ENCODE measurements around the gene JAKMIP2. TPM values are rescaled to one million over a fixed set of nuclear protein-coding genes. Genes with fewer than 3 reads are reported as not detected.

Gene JAKMIP2
- total RNA-seq, result not detected in 2 replicates

DNA sequence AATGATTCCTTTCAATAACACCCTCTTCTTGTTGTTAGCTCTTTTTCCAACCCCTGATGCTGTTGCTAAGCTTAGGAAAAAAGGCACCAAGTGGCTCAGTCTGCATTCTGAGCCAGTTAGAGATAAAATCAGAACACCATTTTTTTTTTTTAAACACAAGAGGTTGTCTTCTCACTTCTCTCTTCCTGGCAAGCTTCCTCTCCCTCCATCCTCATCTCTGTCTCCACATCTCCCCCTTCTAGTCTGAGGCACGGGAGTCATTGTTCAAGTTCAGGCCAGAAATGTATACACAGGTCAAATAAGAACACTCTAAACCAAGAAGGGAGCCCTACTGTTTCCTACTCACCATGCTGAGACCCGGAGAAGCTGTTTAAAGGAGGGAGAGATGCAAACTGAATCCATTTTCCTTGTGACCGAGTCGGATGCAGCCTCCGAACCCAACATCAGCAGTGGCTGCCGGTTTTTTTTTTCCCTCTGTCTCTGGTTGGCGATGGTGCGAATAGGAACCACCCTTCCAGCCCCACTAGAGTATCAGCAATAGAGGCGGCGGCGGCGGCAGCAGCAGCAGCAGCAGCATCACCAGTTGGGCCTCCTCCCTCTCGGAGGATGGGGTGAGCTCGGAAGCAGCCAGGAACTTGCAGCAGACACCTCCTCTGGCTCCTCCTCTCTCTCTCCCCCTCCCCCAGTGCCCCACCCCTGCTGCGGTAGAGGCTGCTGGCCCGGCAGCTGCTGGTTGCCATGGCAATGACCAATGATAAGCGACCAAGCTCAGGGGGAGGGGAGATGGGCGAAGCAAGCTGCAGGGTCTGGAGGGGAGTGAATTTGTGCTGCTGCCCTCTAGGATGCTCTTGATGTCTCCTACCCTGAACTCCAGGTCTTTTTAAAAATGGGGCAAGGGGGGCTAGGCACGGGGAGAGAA is at the start of gene JAKMIP2:
TSS of gene JAKMIP2 (minus strand) at position 619 of the 919 bp plus-strand sequence. CDS start 110,922 bp downstream, outside the sequence.

DNA sequence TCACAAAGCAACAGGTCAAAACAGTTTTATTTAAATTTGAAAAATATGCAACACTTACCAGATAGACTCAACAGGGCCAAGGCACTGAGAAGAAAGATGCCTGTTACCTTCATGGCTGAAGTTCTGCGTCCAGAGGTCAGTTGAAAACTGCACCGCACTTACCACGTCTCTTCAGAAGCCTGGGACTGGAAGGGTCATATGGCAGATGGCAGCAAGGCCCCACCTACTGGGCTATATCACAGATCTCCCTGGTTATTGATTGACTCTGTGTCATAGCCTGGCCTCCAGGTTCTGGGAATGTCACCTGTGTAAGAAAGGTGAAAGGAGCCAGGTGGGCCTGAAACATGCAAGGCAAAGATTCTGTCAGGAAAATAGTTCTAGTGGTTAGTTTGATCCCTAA is 48.9 kb upstream of the JAKMIP2 start, which contains the start of gene SPINK1:
TSS of gene SPINK1 (minus strand) at position 207 of the 400 bp plus-strand sequence. CDS start at position 113, 94 bp downstream.

Other genes starting within 250 kb of the JAKMIP2 start
- gene SPINK1, start 48.9 kb upstream of the JAKMIP2 start, total RNA-seq, result not detected in 2 replicates
- 1.2 TPM in 1 of 2 replicates, not detected in the other for gene SCGB3A2, start 96.0 kb upstream of the JAKMIP2 start, total RNA-seq
- 9.9 and 22.0 TPM in 2 replicates for gene C5orf46, start 123.8 kb upstream of the JAKMIP2 start, total RNA-seq

All from placental epithelial cell (primary cell).